ENCODE results near the gene MBD5. TPM values are rescaled to one million over a fixed set of nuclear protein-coding genes. Genes with fewer than 3 reads are reported as not detected.

MBD5 gene
- total and polyA plus RNA-seq, 2 experiments from 2014 or later, result 12.1 to 23.4 TPM

GRCh38 chr2:148110184-148110583 lies 89.3 kb downstream of the MBD5 start:
- Histone ChIP-seq H3F3A (ENCODE audit: insufficient read depth) (peaks cover 3% of the 10 kb centered on the region; the same call in 1 of the 2 replicates), H3K36me3 (ENCODE audit: low read depth) (no peaks in the 10 kb centered on the region), H3K9me3 (ENCODE audit: low read depth) (no peaks in the 10 kb centered on the region), H3K27me3 (replicated peaks; ENCODE audit: insufficient read depth) (no peaks in the 10 kb centered on the region), H3K79me2 (ENCODE audit: insufficient read depth) (peaks cover 21% of the 10 kb centered on the region), H3K27ac (no peak overlapping the region), H4K20me1 (ENCODE audit: insufficient read depth) (no peaks in the 10 kb centered on the region), H3K4me1 (ENCODE audit: insufficient read depth) (peaks cover 19% of the 10 kb centered on the region), H3K9me2 (ENCODE audit: insufficient read depth) (no peaks in the 10 kb centered on the region), H3K9ac (no peak overlapping the region), H3K4me2 (ENCODE audit: unreplicated experiment) (no peak overlapping the region), H2AFZ (no peak overlapping the region), H3K4me3 (no peak overlapping the region)
- in situ Hi-C loops (cut with MboI), result no loop called here
- WGBS, 2 experiments (ENCODE audit: low coverage in 1 of 2, low lambda C conversion rate in 2 of 2, missing lambda C conversion rate in 2 of 2), result 53 to 60% methylated on average over 1 of the region's 1 CpG
- no peak for DNase-seq
- TF ChIP-seq EZH2 (IDR thresholded peaks at IDR 0.05; ENCODE audit: insufficient read depth, poor library complexity, severe bottlenecking) (no peak), EZH2phosphoT487 (IDR thresholded peaks at IDR 0.05; ENCODE audit: insufficient read depth, low read depth) (no peak)

- TF ChIP-seq EZH2phosphoT487 (IDR thresholded peaks at IDR 0.05; ENCODE audit: insufficient read depth, low read depth), result no peak
- no peak for TF ChIP-seq EZH2 (IDR thresholded peaks at IDR 0.05; ENCODE audit: insufficient read depth, poor library complexity, severe bottlenecking)
- in situ Hi-C loops (cut with MboI), result no loop called here
- no peak overlapping the region for H3K9ac ChIP-seq
- H2AFZ ChIP-seq, result no peak overlapping the region
- no peaks in the 10 kb centered on the region for H3K9me3 ChIP-seq (ENCODE audit: low read depth)
- peak overlapping the region; percentile 59 for H3K27ac ChIP-seq
- no peaks in the 10 kb centered on the region for H3K27me3 ChIP-seq (replicated peaks; ENCODE audit: insufficient read depth)
- H3K9me2 ChIP-seq (ENCODE audit: insufficient read depth), result no peaks in the 10 kb centered on the region
- DNase-seq, result peak; percentile 87
- no peaks in the 10 kb centered on the region for H3K36me3 ChIP-seq (ENCODE audit: low read depth)
- peaks cover 6% of the 10 kb centered on the region; the same call in 1 of the 2 replicates for H3K79me2 ChIP-seq (ENCODE audit: insufficient read depth)
- peak overlapping the region; percentile 52 for H3K4me2 ChIP-seq (ENCODE audit: unreplicated experiment)
- H3F3A ChIP-seq (ENCODE audit: insufficient read depth), result peaks cover 19% of the 10 kb centered on the region
- no peak overlapping the region for H3K4me3 ChIP-seq
- H4K20me1 ChIP-seq (ENCODE audit: insufficient read depth), result no peaks in the 10 kb centered on the region
- H3K4me1 ChIP-seq (ENCODE audit: insufficient read depth), result peaks cover 8% of the 10 kb centered on the region
Observed at GRCh38 chr2:148122788-148123187, 101.9 kb downstream of the MBD5 start.

- 75 to 77% methylated on average over 2 of the region's 2 CpGs for WGBS, 2 experiments (ENCODE audit: low coverage in 1 of 2, low lambda C conversion rate in 2 of 2, missing lambda C conversion rate in 2 of 2)
- H3F3A ChIP-seq (ENCODE audit: insufficient read depth), result peaks cover 19% of the 10 kb centered on the region
- no peak overlapping the region for H3K4me3 ChIP-seq
- H3K9me2 ChIP-seq (ENCODE audit: insufficient read depth), result no peaks in the 10 kb centered on the region
- H3K27ac ChIP-seq, result no peak overlapping the region
- no peak overlapping the region for H2AFZ ChIP-seq
- peak; percentile 45 for DNase-seq
- no peaks in the 10 kb centered on the region for H4K20me1 ChIP-seq (ENCODE audit: insufficient read depth)
- H3K36me3 ChIP-seq (ENCODE audit: low read depth), result no peaks in the 10 kb centered on the region
- H3K9me3 ChIP-seq (ENCODE audit: low read depth), result no peaks in the 10 kb centered on the region
- no peaks in the 10 kb centered on the region for H3K27me3 ChIP-seq (replicated peaks; ENCODE audit: insufficient read depth)
- H3K9ac ChIP-seq, result no peak overlapping the region
- peaks cover 8% of the 10 kb centered on the region for H3K4me1 ChIP-seq (ENCODE audit: insufficient read depth)
- in situ Hi-C loops (cut with MboI), result no loop called here
- TF ChIP-seq EZH2phosphoT487 (IDR thresholded peaks at IDR 0.05; ENCODE audit: insufficient read depth, low read depth) (no peak), EZH2 (IDR thresholded peaks at IDR 0.05; ENCODE audit: insufficient read depth, poor library complexity, severe bottlenecking) (no peak)
- H3K4me2 ChIP-seq (ENCODE audit: unreplicated experiment), result no peak overlapping the region
- H3K79me2 ChIP-seq (ENCODE audit: insufficient read depth), result peaks cover 6% of the 10 kb centered on the region; the same call in 1 of the 2 replicates
Observed at GRCh38 chr2:148124271-148124670, 103.4 kb downstream of the MBD5 start.

GRCh38 chr2:148130581-148130980 lies 109.7 kb downstream of the MBD5 start:
- no peaks in the 10 kb centered on the region for H3K9me3 ChIP-seq (ENCODE audit: low read depth)
- H3K9ac ChIP-seq, result no peak overlapping the region
- H3K27me3 ChIP-seq (replicated peaks; ENCODE audit: insufficient read depth), result no peaks in the 10 kb centered on the region
- H3K27ac ChIP-seq, result peak overlapping the region; percentile 11; the same call in 1 of the 2 replicates
- peak overlapping the region; percentile 5 for H3K4me2 ChIP-seq (ENCODE audit: unreplicated experiment)
- H3K36me3 ChIP-seq (ENCODE audit: low read depth), result no peaks in the 10 kb centered on the region
- DNase-seq, result peak; percentile 61
- TF ChIP-seq EZH2phosphoT487 (IDR thresholded peaks at IDR 0.05; ENCODE audit: insufficient read depth, low read depth) (no peak), EZH2 (IDR thresholded peaks at IDR 0.05; ENCODE audit: insufficient read depth, poor library complexity, severe bottlenecking) (no peak)
- H4K20me1 ChIP-seq (ENCODE audit: insufficient read depth), result no peaks in the 10 kb centered on the region
- peaks cover 7% of the 10 kb centered on the region for H3K79me2 ChIP-seq (ENCODE audit: insufficient read depth)
- in situ Hi-C loops (cut with MboI), result no loop called here
- no peak overlapping the region for H3K4me3 ChIP-seq
- no peaks in the 10 kb centered on the region for H3K9me2 ChIP-seq (ENCODE audit: insufficient read depth)
- no peak overlapping the region for H2AFZ ChIP-seq
- 28 to 30% methylated on average over 3 of the region's 3 CpGs for WGBS, 2 experiments (ENCODE audit: low coverage in 1 of 2, low lambda C conversion rate in 2 of 2, missing lambda C conversion rate in 2 of 2)
- H3K4me1 ChIP-seq (ENCODE audit: insufficient read depth), result peaks cover 16% of the 10 kb centered on the region
- 0 out of 2 replicates have a peak, but pooled peaks cover 5% of the 10 kb centered on the region for H3F3A ChIP-seq (ENCODE audit: insufficient read depth)

- Histone ChIP-seq H3K36me3 (ENCODE audit: low read depth) (no peaks in the 10 kb centered on the region), H3K27ac (peak overlapping the region; percentile 11), H3K27me3 (replicated peaks; ENCODE audit: insufficient read depth) (no peaks in the 10 kb centered on the region), H2AFZ (no peak overlapping the region), H3K4me1 (ENCODE audit: insufficient read depth) (peaks cover 16% of the 10 kb centered on the region), H4K20me1 (ENCODE audit: insufficient read depth) (no peaks in the 10 kb centered on the region), H3K4me2 (ENCODE audit: unreplicated experiment) (peak overlapping the region; percentile 39), H3K9ac (no peak overlapping the region), H3K4me3 (no peak overlapping the region), H3K79me2 (ENCODE audit: insufficient read depth) (peaks cover 7% of the 10 kb centered on the region), H3K9me3 (ENCODE audit: low read depth) (no peaks in the 10 kb centered on the region), H3F3A (ENCODE audit: insufficient read depth) (0 out of 2 replicates have a peak, but pooled peaks cover 5% of the 10 kb centered on the region), H3K9me2 (ENCODE audit: insufficient read depth) (no peaks in the 10 kb centered on the region)
- in situ Hi-C loops (cut with MboI), result no loop called here
- peak; percentile 80 for DNase-seq
- no peak for TF ChIP-seq EZH2phosphoT487 (IDR thresholded peaks at IDR 0.05; ENCODE audit: insufficient read depth, low read depth)
- TF ChIP-seq EZH2 (IDR thresholded peaks at IDR 0.05; ENCODE audit: insufficient read depth, poor library complexity, severe bottlenecking), result no peak
- 58 to 66% methylated on average over 1 of the region's 1 CpG for WGBS, 2 experiments (ENCODE audit: low coverage in 1 of 2, low lambda C conversion rate in 2 of 2, missing lambda C conversion rate in 2 of 2)
Observed at GRCh38 chr2:148132412-148132811, 111.5 kb downstream of the MBD5 start.
